Measurements from ENCODE around the gene CDC5L.
A peak's percentile ranks its signal among the peaks of the same experiment; 100 is the strongest.

CDC5L gene

GRCh38 chr6:44476849-44477248 lies 89.3 kb downstream of the CDC5L start:
- DNase-seq, result no peak

DNA sequence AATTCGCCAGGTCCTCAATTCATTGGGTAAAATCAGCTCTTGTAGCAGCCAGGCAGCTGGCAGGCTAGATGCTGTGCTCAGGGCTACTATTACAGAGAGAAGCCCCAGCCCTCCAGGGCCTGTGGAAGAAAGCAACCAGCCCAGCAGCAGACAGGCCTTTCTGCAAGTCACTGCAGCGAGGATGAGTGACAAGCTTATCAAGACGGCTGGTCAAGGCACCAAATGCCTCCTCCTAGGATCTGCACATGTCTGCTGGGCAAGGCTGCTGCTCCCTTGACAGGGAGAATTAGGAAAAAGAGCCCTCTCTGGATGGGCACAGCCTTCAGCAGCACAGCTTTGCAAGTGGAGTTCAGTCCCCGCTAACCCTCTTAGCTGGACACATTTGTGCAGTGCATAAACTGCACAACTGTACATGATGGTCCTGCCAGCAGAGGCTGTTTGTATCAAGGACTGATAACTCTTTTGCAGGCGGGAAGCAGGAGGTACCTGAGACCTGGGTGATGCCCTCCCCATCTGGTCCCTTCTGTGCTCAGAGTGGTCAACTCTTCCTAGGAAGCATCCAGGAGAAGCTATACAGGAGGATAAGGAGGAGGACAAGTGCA lies 89.9 kb downstream of the CDC5L start:
- DNase-seq, result no peak

DNA sequence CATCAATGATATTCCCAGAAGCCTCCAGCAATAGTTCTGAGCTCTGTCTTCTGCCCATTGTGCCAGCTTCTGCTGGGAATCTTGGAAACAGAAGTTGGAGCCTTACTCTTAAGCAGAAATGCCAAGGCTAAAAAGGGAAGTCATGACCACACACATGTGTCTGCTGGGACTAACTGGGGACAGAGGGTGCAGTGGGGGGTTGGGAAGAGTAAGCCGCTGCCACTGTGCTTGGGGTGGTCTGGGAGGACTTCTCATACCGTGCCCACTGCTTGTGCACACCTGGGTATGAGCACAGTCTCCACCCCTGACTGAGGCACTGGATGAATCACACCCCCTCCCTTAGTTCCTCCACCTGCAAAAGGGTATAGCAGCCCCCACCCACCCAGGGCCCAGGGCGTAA lies 90.7 kb downstream of the CDC5L start:
- DNase-seq, result peak; percentile 34 to 35

GRCh38 chr6:44478591-44479254 lies 91.2 kb downstream of the CDC5L start:
- no peak for DNase-seq

DNA sequence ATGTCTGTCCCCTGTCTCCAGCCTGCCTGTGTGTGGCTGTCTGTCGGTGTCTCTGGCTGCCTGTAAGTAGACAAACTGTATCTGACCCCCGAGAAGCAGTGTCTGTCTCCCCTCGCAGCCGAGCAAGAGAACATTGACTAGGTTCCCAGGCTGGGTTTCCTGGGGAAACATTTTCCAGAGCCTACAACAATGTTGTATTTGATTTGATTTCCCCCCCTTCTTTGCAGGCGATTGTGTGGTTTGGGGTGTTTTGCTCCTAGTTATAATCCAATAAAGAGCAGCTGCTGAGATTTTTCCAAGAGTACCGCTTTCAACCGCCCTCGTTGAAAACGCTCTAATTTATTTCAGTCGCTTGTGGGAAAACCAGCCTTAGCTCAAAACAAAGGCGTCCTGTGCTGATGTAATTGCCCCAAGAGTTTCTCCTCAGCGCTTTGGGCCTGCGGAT lies 92.6 kb downstream of the CDC5L start:
- no peak for DNase-seq

- no peak for DNase-seq
Measured at GRCh38 chr6:44481056-44481455, 93.5 kb downstream of the CDC5L start.

GRCh38 chr6:44481760-44482159 lies 94.3 kb downstream of the CDC5L start:
- no peak for DNase-seq

DNA sequence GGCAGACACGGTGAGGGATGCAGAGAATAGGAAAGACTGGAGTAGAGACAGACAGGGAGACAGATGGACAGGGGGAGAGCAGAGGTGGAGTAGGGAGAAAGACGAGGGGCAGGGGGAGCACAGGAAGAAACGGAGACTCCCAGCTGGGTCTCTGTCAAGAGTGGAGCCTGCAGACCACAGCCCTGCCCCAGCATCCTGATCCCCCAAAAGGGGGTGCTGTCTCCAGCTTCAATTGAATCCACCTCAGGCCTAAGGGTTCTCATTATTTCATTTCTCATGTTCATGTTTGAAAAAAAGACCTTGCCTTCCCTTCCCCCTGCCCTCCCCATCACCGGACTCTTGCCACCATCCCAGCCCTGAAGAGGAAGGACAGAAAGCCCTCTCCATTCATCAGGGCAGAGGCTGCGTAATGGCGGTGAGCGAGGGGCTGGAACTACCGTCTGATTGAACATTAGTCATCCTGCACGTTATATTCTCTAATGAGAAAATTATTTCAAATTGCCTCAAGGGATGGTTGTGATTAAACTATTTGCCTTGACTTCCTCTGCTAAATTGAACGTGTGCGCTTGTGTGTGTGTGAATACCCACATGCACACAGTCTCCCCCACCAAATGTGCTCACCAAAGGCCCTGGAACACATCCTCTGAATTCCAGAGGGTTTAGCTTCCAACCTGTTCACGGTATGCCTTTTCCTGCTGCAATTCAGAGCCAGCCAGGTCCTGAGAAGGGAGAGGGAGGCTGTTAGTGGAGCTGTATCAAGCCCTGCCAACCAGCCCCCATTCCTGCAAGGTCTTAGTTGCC lies 98.3 kb downstream of the CDC5L start:
- DNase-seq, result no peak

- no peak for DNase-seq
Measured at GRCh38 chr6:44487002-44487401, 99.5 kb downstream of the CDC5L start.

GRCh38 chr6:44487586-44487985 lies 100.1 kb downstream of the CDC5L start:
- no peak for DNase-seq

DNA sequence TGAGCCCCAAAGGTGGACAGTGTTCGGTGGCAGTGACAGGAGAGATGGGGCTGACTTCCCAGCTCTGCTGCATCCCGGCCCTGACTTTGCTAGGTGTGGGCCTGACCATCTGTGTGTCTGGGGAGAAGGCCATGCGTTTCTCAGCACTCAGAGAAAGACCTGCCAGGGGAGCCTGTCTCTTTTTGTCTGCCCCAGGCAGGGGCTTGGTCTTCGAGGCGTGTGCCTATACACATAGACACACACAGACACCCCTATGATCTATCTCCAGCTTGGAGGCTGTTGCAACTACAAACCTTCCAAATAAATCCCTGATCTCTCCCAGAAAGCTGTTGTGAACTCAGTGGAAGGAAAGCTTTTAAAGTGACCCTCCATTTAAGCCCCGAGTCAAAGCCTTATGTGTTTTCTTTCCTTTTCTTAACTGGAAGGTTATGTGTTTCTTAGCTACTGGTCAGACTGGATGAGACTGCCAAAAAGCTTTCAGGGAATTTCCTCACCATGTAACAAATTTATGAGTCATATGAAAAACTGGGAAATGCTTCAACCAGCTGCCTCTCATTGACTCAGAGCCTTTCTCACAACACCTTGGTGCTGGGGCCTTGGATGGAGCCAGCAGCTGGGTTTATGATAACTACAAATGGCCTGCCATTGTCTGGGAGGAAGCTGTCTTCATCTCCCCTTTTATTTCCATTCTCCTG lies 102.6 kb downstream of the CDC5L start:
- DNase-seq, result peak; percentile 57 to 81

DNA sequence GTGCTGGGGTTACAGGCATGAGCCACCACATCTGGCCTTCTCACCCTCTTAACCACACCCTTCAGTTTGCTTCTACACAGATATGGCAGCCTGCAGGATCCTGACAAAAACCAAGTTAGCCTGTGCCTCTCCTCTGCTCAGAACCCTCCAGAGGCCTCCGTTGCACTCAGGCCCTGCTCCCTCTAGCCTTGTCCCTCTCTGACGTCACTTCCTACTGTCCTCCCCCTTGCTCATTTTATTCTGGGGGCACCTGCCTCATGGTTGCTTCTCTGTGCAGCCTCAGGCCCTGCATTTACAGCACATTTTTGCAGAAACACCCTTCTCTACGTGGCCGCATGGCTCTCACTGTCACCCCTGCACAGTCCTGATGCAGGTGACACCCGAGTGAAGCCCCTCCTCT lies 105.6 kb downstream of the CDC5L start:
- no peak for DNase-seq

DNA sequence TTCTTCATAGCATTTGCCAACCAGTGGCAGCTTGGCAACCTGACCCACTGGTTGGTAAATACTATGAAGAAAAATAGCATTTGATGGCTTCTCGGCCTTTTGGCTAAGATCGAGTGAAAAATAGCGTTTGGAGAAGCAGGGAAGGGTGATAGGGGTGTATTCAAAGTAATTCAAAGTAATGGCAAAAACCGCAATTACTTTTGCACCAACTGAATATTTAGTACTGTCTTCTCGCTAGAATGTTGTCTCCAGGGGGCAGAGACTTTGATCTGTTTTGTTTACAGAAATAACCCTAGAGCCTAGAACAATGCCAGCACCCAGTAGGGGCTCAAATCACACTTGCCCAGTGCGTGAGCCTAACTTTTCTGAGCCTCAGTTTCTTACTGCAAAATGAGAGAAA lies 106.1 kb downstream of the CDC5L start:
- DNase-seq, result no peak

DNA sequence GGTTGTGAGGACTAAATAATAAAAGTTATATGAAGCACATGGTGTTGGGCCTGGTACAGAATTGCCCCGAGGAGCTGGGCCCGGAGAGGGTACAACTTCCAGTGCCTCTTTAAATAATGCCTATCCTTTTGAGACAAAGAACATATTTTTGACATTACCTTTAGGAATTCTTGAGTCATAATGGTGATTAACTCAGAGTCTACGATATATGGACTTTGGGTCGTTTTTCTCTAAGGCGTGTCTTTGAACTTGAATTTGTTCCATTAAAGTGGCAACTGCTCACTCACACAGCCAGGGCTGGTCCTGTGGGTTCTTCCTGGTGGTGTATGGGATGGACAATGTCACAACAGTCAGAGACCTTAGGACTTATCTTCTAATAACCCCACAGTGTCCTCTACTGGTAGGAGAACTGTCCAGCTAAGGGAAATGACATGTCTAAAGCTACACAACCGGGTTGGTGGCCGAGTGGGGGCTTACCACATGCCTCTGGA lies 106.5 kb downstream of the CDC5L start:
- peak; percentile 3 to 12 for DNase-seq

- no peak for DNase-seq
Measured at GRCh38 chr6:44495036-44495901, 107.8 kb downstream of the CDC5L start.

DNA sequence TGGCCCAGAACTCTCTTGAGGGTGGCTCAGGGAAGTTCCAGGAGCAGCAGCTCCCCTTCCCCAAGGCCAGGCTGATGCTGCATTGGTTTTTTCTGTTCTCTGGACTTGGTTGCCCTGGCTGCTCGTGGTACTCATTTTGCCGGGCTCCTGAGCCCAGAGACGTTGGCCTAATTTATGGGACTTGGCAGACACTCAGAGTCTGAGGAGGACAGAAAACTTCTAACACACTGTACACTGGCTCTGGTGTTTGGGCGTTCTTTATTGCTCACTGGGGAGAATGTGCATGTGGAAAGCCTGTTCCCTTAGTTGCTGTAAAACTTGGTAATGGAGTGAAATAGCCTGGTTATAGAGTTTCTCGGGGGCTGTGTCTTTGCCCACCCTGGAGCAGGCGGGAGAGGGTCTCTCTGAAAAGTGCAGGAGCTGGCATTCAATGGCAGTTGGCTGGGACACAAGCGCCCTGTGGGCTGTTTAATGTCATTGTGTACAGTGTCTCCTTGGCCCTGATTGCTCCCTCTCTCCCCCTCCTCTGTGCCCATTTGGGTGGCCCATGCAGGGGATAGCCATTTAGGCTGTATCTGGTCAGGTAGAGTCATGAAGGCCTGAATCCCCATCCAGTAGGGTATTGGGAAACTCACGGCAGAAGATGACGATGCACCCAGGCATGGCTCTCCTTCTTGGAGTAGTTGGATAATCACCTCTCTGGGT lies 109.3 kb downstream of the CDC5L start:
- no peak for DNase-seq

DNA sequence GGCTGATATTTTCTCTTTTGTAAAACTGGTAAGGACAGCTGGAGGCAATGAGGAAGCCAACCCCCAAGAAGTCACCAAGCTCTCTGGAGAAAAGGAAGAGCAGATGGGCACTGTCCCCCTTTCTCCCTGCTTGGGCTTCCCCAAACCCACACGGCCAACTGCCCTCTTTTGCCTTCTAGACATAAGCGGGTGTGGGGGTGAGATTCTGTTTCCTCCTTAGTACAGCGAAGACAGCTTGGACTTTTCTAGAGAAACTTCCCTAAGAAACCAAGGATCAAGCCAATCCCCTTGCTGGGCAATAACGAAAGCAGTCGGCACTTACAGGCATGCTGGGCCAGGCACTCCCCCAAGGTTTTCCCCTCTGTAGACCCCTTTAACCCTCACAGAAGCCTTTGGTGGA lies 110.3 kb downstream of the CDC5L start:
- peak; percentile 33 to 57 for DNase-seq

GRCh38 chr6:44498436-44498835 lies 110.9 kb downstream of the CDC5L start:
- DNase-seq, result no peak

DNA sequence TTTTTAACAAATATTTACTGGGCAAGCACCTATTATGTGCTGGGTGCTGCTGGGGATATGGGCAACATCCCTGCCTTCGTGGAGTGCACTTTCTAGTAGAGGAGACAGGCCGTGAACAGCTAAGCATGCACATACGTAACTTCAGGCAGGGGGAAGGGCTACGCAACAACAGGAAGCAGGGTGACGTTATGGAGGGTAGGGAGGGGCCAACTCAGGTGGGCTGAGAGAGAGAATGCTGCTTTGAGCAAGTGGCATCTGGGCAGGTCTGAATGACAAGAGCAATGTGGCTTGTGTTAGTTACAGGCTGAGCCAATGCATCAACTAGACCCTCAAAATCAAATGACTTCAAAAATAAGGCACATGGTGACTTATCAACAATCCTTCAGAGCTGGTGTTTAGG lies 112.1 kb downstream of the CDC5L start:
- no peak for DNase-seq

Measured in inflammatory macrophage treated with lipopolysaccharide for 1 hour (primary cell).